Omental fat pad (tissue), 4 donors: Measurements from ENCODE around the gene CD300LD. TPM values are rescaled to one million over a fixed set of nuclear protein-coding genes. Genes with fewer than 3 reads are reported as not detected.

Experiments
- ATAC-seq: fragments of 150-250 bp; one replicate; pipeline ENCODE4 v1.9.1; 2016; ENCODE audit warnings: mild to moderate bottlenecking, moderate library complexity; ENCODE audit not compliant: low FRiP score
- DNase-seq: peaks from one replicate; pipeline ENCODE4 v3.0.0-alpha.2; 2019; ENCODE audit warnings: low spot score
- CTCF ChIP-seq, 3 donors: fragments of 450-650 bp; IDR thresholded peaks; one replicate each; pipeline ENCODE4 v1.5.1; 2016 to 2017; ENCODE audit warnings: antibody characterized with exemption in 3 of 3, mild to moderate bottlenecking in 3 of 3, moderate library complexity in 2 of 3
- total RNA-seq, 4 donors: library from RNA; depleted of rRNA; stranded (reverse); fragments of >200 nt; gene quantifications; one replicate each; pipeline ENCODE4 v1.1.0, GENCODE V29; 2016

Gene CD300LD
- total RNA-seq, 4 donors from 2014 or later = 0.79 TPM; not detected in 3

GRCh38 chr17:74539281-74539820, 52.7 kb downstream of the CD300LD start:
- no peak for TF ChIP-seq CTCF (IDR thresholded peaks at IDR 0.05)
- ATAC-seq = no peak
- no peak for DNase-seq

- ATAC-seq (no peak), DNase-seq (no peak)
- no peak for TF ChIP-seq CTCF (IDR thresholded peaks at IDR 0.05)
These were observed 55.2 kb downstream of the CD300LD start for GRCh38 chr17:74536890-74537289.

GRCh38 chr17:74532115-74532514, 60.0 kb downstream of the CD300LD start:
- DNase-seq = no peak
- ATAC-seq = peak; percentile 25

GRCh38 chr17:74531231-74531761, 60.8 kb downstream of the CD300LD start, which contains the start of gene CD300LB:
Gene CD300LB (minus strand): TSS chr17:74531475. CDS start chr17:74531350, 125 bp downstream.
- no peak for DNase-seq
- TF ChIP-seq CTCF (IDR thresholded peaks at IDR 0.05) = no peak
- ATAC-seq = no peak

More at GRCh38 chr17:74532115-74532514, 60.0 kb downstream of the CD300LD start:
- no peak for TF ChIP-seq CTCF (IDR thresholded peaks at IDR 0.05)

GRCh38 chr17:74530831-74531150, 61.3 kb downstream of the CD300LD start:
- no peak for DNase-seq
- no peak for TF ChIP-seq CTCF (IDR thresholded peaks at IDR 0.05)
- ATAC-seq = no peak

Other genes starting within 250 kb of the CD300LD start
- gene BTBD17, start 230.4 kb downstream of the CD300LD start, total RNA-seq = under 1 TPM in 1 of 4 donors, not detected in 3; 0.36 TPM
- not detected for gene GPR142, start 224.8 kb downstream of the CD300LD start, total RNA-seq
- gene GPRC5C, start 160.2 kb downstream of the CD300LD start, total RNA-seq = 10 to 100 TPM; 11.5 to 29.0 (median 16.0) TPM
- gene CD300A, start 125.6 kb downstream of the CD300LD start, total RNA-seq = 10 to 100 TPM in 3 of 4 donors, 1 to 10 TPM in 1; 4.8 to 24.6 (median 16.6) TPM
- gene CD300LB, start 60.8 kb downstream of the CD300LD start, total RNA-seq = 10 to 100 TPM in 1 of 4 donors, 1 to 10 TPM in 1, under 1 TPM in 2; 0.63 to 14.1 (median 0.86) TPM
- 1 to 10 TPM; 1.6 to 9.4 (median 2.1) TPM for gene CD300C, start 46.2 kb downstream of the CD300LD start, total RNA-seq
- gene CD300H, start 24.8 kb downstream of the CD300LD start, total RNA-seq = not detected
- 1 to 10 TPM; 1.6 to 9.2 (median 2.2) TPM for gene CD300E, start 31.5 kb upstream of the CD300LD start, total RNA-seq
- 1 to 10 TPM in 3 of 4 donors, not detected in 1; 1.1 to 2.5 (median 2.2) TPM for gene CD300LF, start 120.6 kb upstream of the CD300LD start, total RNA-seq
- 1 to 10 TPM in 2 of 4 donors, under 1 TPM in 2; 0.48 to 3.0 (median 1.4) TPM for gene RAB37, start 145.0 kb upstream of the CD300LD start, total RNA-seq
- gene NHERF1, start 156.3 kb upstream of the CD300LD start, total RNA-seq = 10 to 100 TPM; 18.0 to 51.7 (median 21.8) TPM
- 10 to 100 TPM; 15.1 to 35.9 (median 24.2) TPM for gene NAT9, start 184.1 kb upstream of the CD300LD start, total RNA-seq